HepG2 (cell line): ENCODE measurements around the gene TRAPPC4. TPM values are rescaled to one million over a fixed set of nuclear protein-coding genes. Genes with fewer than 3 reads are reported as not detected.

Experiments
- ARHGAP35 ChIP-seq: sonication (generic); formaldehyde crosslinking; IDR thresholded peaks from 2 replicates; pipeline ENCODE4 v1.9.0; 2022; ENCODE audit warnings: mild to moderate bottlenecking, inconsistent platforms, moderate library complexity, missing genetic modification reagents, borderline replicate concordance
- ATAD3A ChIP-seq: sonication (generic); formaldehyde crosslinking; IDR thresholded peaks from 2 replicates; pipeline ENCODE4 v1.4.0; 2020; ENCODE audit warnings: missing genetic modification reagents
- ATF7 ChIP-seq, 2 experiments: fragments of 450-650 bp in 1 of 2; sonication (generic) in 1 of 2; formaldehyde crosslinking in 1 of 2; IDR thresholded peaks; 2 replicates each; pipeline versions ENCODE4 v1.4.0 to v1.6.1; 2016 to 2020; ENCODE audit warnings: antibody characterized with exemption in 1 of 2, mild to moderate bottlenecking in 1 of 2, missing genetic modification reagents in 1 of 2
- BRD4 ChIP-seq: sonication (generic); formaldehyde crosslinking; IDR thresholded peaks from 2 replicates; pipeline ENCODE4 v1.4.0; 2020; ENCODE audit warnings: missing genetic modification reagents
- CBX5 ChIP-seq: sonication (generic); formaldehyde crosslinking; IDR thresholded peaks from 2 replicates; pipeline ENCODE4 v1.4.0; 2020; ENCODE audit warnings: missing genetic modification reagents, borderline replicate concordance
- DPF2 ChIP-seq: sonication (generic); formaldehyde crosslinking; IDR thresholded peaks from 2 replicates; pipeline ENCODE4 v1.4.0; 2020; ENCODE audit warnings: mild to moderate bottlenecking, low read depth, missing genetic modification reagents, borderline replicate concordance
- EEA1 ChIP-seq: sonication (generic); formaldehyde crosslinking; IDR thresholded peaks from 2 replicates; pipeline ENCODE4 v1.5.1; 2020; ENCODE audit warnings: mild to moderate bottlenecking, missing genetic modification reagents, borderline replicate concordance
- EHMT2 ChIP-seq: fragments of 200-600 bp; sonication (generic); IDR thresholded peaks from 2 replicates; pipeline ENCODE4 v1.7.0; 2017; ENCODE audit warnings: antibody characterized with exemption, low read depth, low read length, borderline replicate concordance
- ELF3 ChIP-seq: IDR thresholded peaks from 2 replicates; pipeline ENCODE4 v1.6.1; 2016; ENCODE audit warnings: missing genetic modification reagents, missing compliant biosample characterization
- ERF ChIP-seq: IDR thresholded peaks from 2 replicates; pipeline ENCODE4 v1.6.1; 2018; ENCODE audit warnings: missing biosample characterization, missing genetic modification reagents
- FLYWCH1 ChIP-seq: sonication (generic); formaldehyde crosslinking; IDR thresholded peaks from 2 replicates; pipeline ENCODE4 v1.8.1; 2023; ENCODE audit warnings: mild to moderate bottlenecking, missing genetic modification reagents
- FOSL2 ChIP-seq: sonication (generic); formaldehyde crosslinking; IDR thresholded peaks from 2 replicates; pipeline ENCODE4 v1.4.0; 2020; ENCODE audit warnings: missing genetic modification reagents
- HOXD1 ChIP-seq: sonication (generic); formaldehyde crosslinking; IDR thresholded peaks from 2 replicates; pipeline ENCODE4 v1.5.0; 2020; ENCODE audit warnings: missing genetic modification reagents
- KAT2B ChIP-seq: fragments of 150-350 bp; IDR thresholded peaks from 2 replicates; pipeline ENCODE4 v1.6.1; 2014; ENCODE audit warnings: low read depth, low read length, borderline replicate concordance
- KLF9 ChIP-seq: IDR thresholded peaks from 2 replicates; pipeline ENCODE4 v1.6.1; 2016; ENCODE audit warnings: low read depth
- MAFF ChIP-seq: IDR thresholded peaks from 2 replicates; pipeline ENCODE4 v1.6.1; 2011; ENCODE audit warnings: low read depth, low read length, improper control_type of control experiment
- MATR3 ChIP-seq: sonication (generic); formaldehyde crosslinking; IDR thresholded peaks from 2 replicates; pipeline ENCODE4 v1.4.0; 2020; ENCODE audit warnings: missing genetic modification reagents
- MEIS1 ChIP-seq: sonication (generic); formaldehyde crosslinking; IDR thresholded peaks from 2 replicates; pipeline ENCODE4 v1.9.0; 2021; ENCODE audit warnings: mild to moderate bottlenecking, missing genetic modification reagents, moderate library complexity, borderline replicate concordance
- NCOA1 ChIP-seq: sonication (generic); formaldehyde crosslinking; IDR thresholded peaks from 2 replicates; pipeline ENCODE4 v1.9.0; 2021; ENCODE audit warnings: missing genetic modification reagents
- NFE2L1 ChIP-seq: sonication (generic); formaldehyde crosslinking; IDR thresholded peaks from 2 replicates; pipeline ENCODE4 v1.4.0; 2020; ENCODE audit warnings: missing genetic modification reagents, mild to moderate bottlenecking, borderline replicate concordance
- PAX8 ChIP-seq: sonication (generic); formaldehyde crosslinking; IDR thresholded peaks from 2 replicates; pipeline ENCODE4 v1.8.0; 2022; ENCODE audit warnings: mild to moderate bottlenecking, missing genetic modification reagents, borderline replicate concordance
- SP4 ChIP-seq: sonication (generic); formaldehyde crosslinking; IDR thresholded peaks from 2 replicates; pipeline ENCODE4 v1.8.1; 2023; ENCODE audit warnings: mild to moderate bottlenecking, missing genetic modification reagents
- SRSF9 ChIP-seq: fragments of 200-400 bp; formaldehyde crosslinking; IDR thresholded peaks from 2 replicates; pipeline ENCODE4 v1.6.1; 2018; ENCODE audit warnings: borderline replicate concordance, mild to moderate bottlenecking, low read depth, low read length; ENCODE audit not compliant: insufficient read depth, poor library complexity, severe bottlenecking
- ZBTB38 ChIP-seq: sonication (generic); formaldehyde crosslinking; IDR thresholded peaks from 2 replicates; pipeline ENCODE4 v1.5.1; 2020; ENCODE audit warnings: mild to moderate bottlenecking, missing genetic modification reagents
- ZMYM4 ChIP-seq: sonication (generic); formaldehyde crosslinking; IDR thresholded peaks from 2 replicates; pipeline ENCODE4 v1.8.1; 2023; ENCODE audit warnings: mild to moderate bottlenecking, missing genetic modification reagents
- ZNF101 ChIP-seq: sonication (generic); formaldehyde crosslinking; IDR thresholded peaks from 2 replicates; pipeline ENCODE4 v1.4.0; 2020; ENCODE audit warnings: mild to moderate bottlenecking, low read depth, missing genetic modification reagents, borderline replicate concordance
- ZNF451 ChIP-seq: sonication (generic); formaldehyde crosslinking; IDR thresholded peaks from 2 replicates; pipeline ENCODE4 v1.5.0; 2020; ENCODE audit warnings: mild to moderate bottlenecking, missing genetic modification reagents
- ZNF460 ChIP-seq: sonication (generic); formaldehyde crosslinking; IDR thresholded peaks from 2 replicates; pipeline ENCODE4 v1.5.1; 2020; ENCODE audit warnings: missing genetic modification reagents, mild to moderate bottlenecking, borderline replicate concordance
- ZNF567 ChIP-seq: sonication (generic); formaldehyde crosslinking; IDR thresholded peaks from 2 replicates; pipeline ENCODE4 v1.8.1; 2023; ENCODE audit warnings: mild to moderate bottlenecking, missing genetic modification reagents, borderline replicate concordance
- ZNF883 ChIP-seq: sonication (generic); formaldehyde crosslinking; IDR thresholded peaks from 2 replicates; pipeline ENCODE4 v1.5.1; 2020; ENCODE audit warnings: mild to moderate bottlenecking, missing genetic modification reagents; ENCODE audit errors: not compliant biosample characterization
- ZSCAN9 ChIP-seq: IDR thresholded peaks from 2 replicates; pipeline ENCODE4 v1.6.1; 2016; ENCODE audit warnings: borderline replicate concordance
- polyA plus RNA-seq, 8 experiments: library from polyadenylated mRNA; depleted of rRNA in 3 of 8; stranded (reverse) in 7 of 8; unstranded in 1 of 8; fragments of >200 nt; fragmentation: Illumina TruSeq in 4 of 8; extraction: Trizol in 4 of 8; gene quantifications; 2 replicates each; pipeline versions ENCODE4 v1.2.1 to v1.2.3, GENCODE V29; 2011 to 2016; ENCODE audit warnings: low read depth in 4 of 8, missing spikeins in 1 of 8, mixed read lengths in 1 of 8; ENCODE audit not compliant: insufficient read depth in 1 of 8
- total RNA-seq, 5 experiments: library from RNA; depleted of rRNA; stranded (reverse); fragments of >200 nt; fragmentation: Illumina TruSeq; extraction: Trizol; gene quantifications; 2 replicates each; pipeline ENCODE4 v1.2.3, GENCODE V29; 2016; ENCODE audit warnings: low read depth in 1 of 5
- TF ChIP-seq, protein P1 (sequence below): sonication (generic); formaldehyde crosslinking; IDR thresholded peaks from 2 replicates; pipeline ENCODE4 v1.4.0; 2020; ENCODE audit warnings: missing genetic modification reagents

Gene TRAPPC4
- total and polyA plus RNA-seq, 2 of the 13 experiments (the other 11 are each of a cell fraction or from before 2014, with no cell fraction given): 97.4 to 140 TPM

DNA sequence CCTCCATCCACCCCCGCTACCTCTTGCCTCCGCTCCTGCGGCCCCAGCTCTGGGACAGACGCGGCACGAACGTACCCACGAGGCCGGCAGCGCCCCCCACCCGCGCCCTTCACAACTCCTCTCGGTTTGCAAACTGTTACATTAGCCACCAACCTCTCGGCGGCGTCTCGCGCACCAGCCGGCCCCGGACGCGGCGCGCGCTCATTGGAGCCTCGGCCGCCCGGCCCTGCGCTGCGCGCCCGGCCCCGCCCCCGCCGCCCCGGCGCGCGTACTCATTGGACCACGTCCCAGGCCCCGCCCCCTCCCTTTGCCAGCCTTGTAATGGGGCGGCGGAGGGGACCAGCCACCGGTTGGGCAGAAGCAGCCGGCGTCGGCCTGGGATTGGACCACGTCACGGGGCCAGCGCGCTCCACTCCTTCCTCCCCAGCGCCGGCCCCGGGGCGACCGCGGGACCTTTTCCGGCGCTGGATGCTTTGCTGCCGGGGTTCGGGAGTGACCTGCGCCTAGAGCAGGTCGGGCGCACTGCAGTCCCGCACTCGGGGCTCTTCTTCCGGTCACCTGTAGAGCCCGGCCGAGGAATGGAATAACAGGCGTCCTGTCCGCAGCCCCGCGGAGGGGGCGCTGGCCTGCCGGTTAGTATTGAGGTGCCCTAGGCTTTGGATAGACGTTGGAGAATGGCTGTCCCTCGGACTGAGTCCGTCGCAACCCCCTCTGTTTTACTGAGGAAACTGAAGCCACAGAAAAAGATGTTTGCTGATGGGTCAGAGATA lies 38.6 kb downstream of the TRAPPC4 start, which contains the start of gene HYOU1 (continued):
- TF ChIP-seq ATF7 (IDR thresholded peaks at IDR 0.05) (no peak), ATF7 (CRISPR knock-in tag; IDR thresholded peaks at IDR 0.05) (no peak), ELF3 (CRISPR knock-in tag) (no peak), ATAD3A (CRISPR knock-in tag) (no peak), MEIS1 (CRISPR knock-in tag) (no peak; the same call in 1 of the 2 replicates), CBX5 (CRISPR knock-in tag) (peak; percentile 78; the same call in 1 of the 2 replicates), EEA1 (CRISPR knock-in tag) (no peak), ERF (no peak; the same call in 1 of the 2 replicates), ZMYM4 (peak; percentile 68; the same call in 1 of the 2 replicates), EHMT2 (no peak), DPF2 (CRISPR knock-in tag) (no peak), MATR3 (CRISPR knock-in tag) (no peak), ZNF883 (peak; percentile 13), ZBTB38 (no peak), SRSF9 (no peak), HOXD1 (CRISPR knock-in tag) (no peak), NCOA1 (CRISPR knock-in tag) (no peak), KAT2B (no peak), FOSL2 (CRISPR knock-in tag) (no peak), ZNF567 (CRISPR knock-in tag) (no peak), PAX8 (no peak), FLYWCH1 (CRISPR knock-in tag) (no peak), NFE2L1 (CRISPR knock-in tag) (no peak), ZNF451 (CRISPR knock-in tag) (no peak), MAFF (no peak), SP4 (CRISPR knock-in tag) (peak; percentile 73; the same call in 1 of the 2 replicates), ARHGAP35 (CRISPR knock-in tag) (no peak; the same call in 1 of the 2 replicates), KLF9 (CRISPR knock-in tag) (no peak; the same call in 1 of the 2 replicates), ZNF101 (CRISPR knock-in tag) (no peak), ZNF460 (CRISPR knock-in tag) (no peak), BRD4 (CRISPR knock-in tag) (no peak), ZSCAN9 (CRISPR knock-in tag) (no peak)
- TF ChIP-seq, protein P1, sequence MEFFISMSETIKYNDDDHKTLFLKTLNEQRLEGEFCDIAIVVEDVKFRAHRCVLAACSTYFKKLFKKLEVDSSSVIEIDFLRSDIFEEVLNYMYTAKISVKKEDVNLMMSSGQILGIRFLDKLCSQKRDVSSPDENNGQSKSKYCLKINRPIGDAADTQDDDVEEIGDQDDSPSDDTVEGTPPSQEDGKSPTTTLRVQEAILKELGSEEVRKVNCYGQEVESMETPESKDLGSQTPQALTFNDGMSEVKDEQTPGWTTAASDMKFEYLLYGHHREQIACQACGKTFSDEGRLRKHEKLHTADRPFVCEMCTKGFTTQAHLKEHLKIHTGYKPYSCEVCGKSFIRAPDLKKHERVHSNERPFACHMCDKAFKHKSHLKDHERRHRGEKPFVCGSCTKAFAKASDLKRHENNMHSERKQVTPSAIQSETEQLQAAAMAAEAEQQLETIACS (CRISPR knock-in tag): no peak; the same call in 1 of the 2 replicates
